Measurements from ENCODE around the gene PXDN.
A peak's percentile ranks its signal among the peaks of the same experiment; 100 is the strongest.
"Not testable (repeated sequence)": the region's sequence is repeated elsewhere in the genome, so short reads cannot be mapped to it uniquely, and the experiment has no call there.

The PXDN gene

GRCh38 chr2:1744446-1745170 is at the start of gene PXDN:
TSS of gene PXDN (minus strand) at chr2:1744515. CDS start at chr2:1744455, 60 bp downstream.
- DNase-seq (ENCODE audit: low read depth), result no peak

- no peak for DNase-seq (ENCODE audit: low read depth)
Observed at GRCh38 chr2:1793868-1794445, 49.6 kb upstream of the PXDN start.

- no peak for DNase-seq (ENCODE audit: low read depth)
Observed at GRCh38 chr2:1793001-1793867, 48.9 kb upstream of the PXDN start.

- peak; percentile 19 for DNase-seq (ENCODE audit: low read depth)
Observed at GRCh38 chr2:1791685-1792435, 47.5 kb upstream of the PXDN start.

GRCh38 chr2:1791006-1791605 is 46.8 kb upstream of the PXDN start:
- DNase-seq (ENCODE audit: low read depth), result no peak

- no peak for DNase-seq (ENCODE audit: low read depth)
Observed at GRCh38 chr2:1790473-1790872, 46.2 kb upstream of the PXDN start.

- no peak for DNase-seq (ENCODE audit: low read depth)
Observed at GRCh38 chr2:1789610-1790009, 45.3 kb upstream of the PXDN start.

GRCh38 chr2:1788478-1788959 is 44.2 kb upstream of the PXDN start:
- DNase-seq (ENCODE audit: low read depth), result no peak

- DNase-seq (ENCODE audit: low read depth), result no peak
Observed at GRCh38 chr2:1787755-1788477, 43.6 kb upstream of the PXDN start.

GRCh38 chr2:1784986-1785617 is 40.8 kb upstream of the PXDN start:
- DNase-seq (ENCODE audit: low read depth), result no peak

- no peak for DNase-seq (ENCODE audit: low read depth)
Observed at GRCh38 chr2:1784087-1784486, 39.8 kb upstream of the PXDN start.

- DNase-seq (ENCODE audit: low read depth), result no peak
Observed at GRCh38 chr2:1782514-1782913, 38.2 kb upstream of the PXDN start.

GRCh38 chr2:1781291-1782080 is 37.2 kb upstream of the PXDN start:
- no peak for DNase-seq (ENCODE audit: low read depth)

- no peak for DNase-seq (ENCODE audit: low read depth)
Observed at GRCh38 chr2:1780693-1781092, 36.4 kb upstream of the PXDN start.

- DNase-seq (ENCODE audit: low read depth), result not testable (repeated sequence)
Observed at GRCh38 chr2:1780054-1780453, 35.7 kb upstream of the PXDN start.

GRCh38 chr2:1778566-1778965 is 34.3 kb upstream of the PXDN start:
- no peak for DNase-seq (ENCODE audit: low read depth)

GRCh38 chr2:1777781-1778180 is 33.5 kb upstream of the PXDN start:
- no peak for DNase-seq (ENCODE audit: low read depth)

- no peak for DNase-seq (ENCODE audit: low read depth)
Observed at GRCh38 chr2:1777156-1777555, 32.8 kb upstream of the PXDN start.

GRCh38 chr2:1775511-1776035 is 31.3 kb upstream of the PXDN start:
- no peak for DNase-seq (ENCODE audit: low read depth)

Data from stromal cell of bone marrow (primary cell).